NCI-H1105 treated with DMSO at 0.1 percent for 48 hours (cell line): ENCODE measurements around the gene RHBDL1.
"Not testable (repeated sequence)": the region's sequence is repeated elsewhere in the genome, so short reads cannot be mapped to it uniquely, and the experiment has no call there.

Experiments
- DNase-seq: peaks from one replicate; lab custom pipeline; 2025; lab: John Stamatoyannopoulos, UW

Gene RHBDL1

GRCh38 chr16:706189-707061 is 31.0 kb downstream of the RHBDL1 start:
- DNase-seq, result no peak

- DNase-seq, result no peak
Measured at GRCh38 chr16:707062-707538, 31.6 kb downstream of the RHBDL1 start.

- DNase-seq, result no peak
Measured at GRCh38 chr16:708019-708418, 32.5 kb downstream of the RHBDL1 start.

- DNase-seq, result no peak
Measured at GRCh38 chr16:708959-709358, 33.5 kb downstream of the RHBDL1 start.

GRCh38 chr16:709566-710499 is 34.4 kb downstream of the RHBDL1 start:
- peak; percentile 89 for DNase-seq

- DNase-seq, result no peak
Measured at GRCh38 chr16:710500-711075, 35.1 kb downstream of the RHBDL1 start.

- no peak for DNase-seq
Measured at GRCh38 chr16:711084-711483, 35.6 kb downstream of the RHBDL1 start.

GRCh38 chr16:711548-712320 is 36.3 kb downstream of the RHBDL1 start:
- peak; percentile 45 for DNase-seq

- not testable (repeated sequence) for DNase-seq
Measured at GRCh38 chr16:712740-713250, 37.3 kb downstream of the RHBDL1 start.

- no peak for DNase-seq
Measured at GRCh38 chr16:714079-714478, 38.6 kb downstream of the RHBDL1 start.

GRCh38 chr16:714558-715476 is 39.3 kb downstream of the RHBDL1 start, which contains the start of gene METRN:
METRN (plus strand) TSS chr16:715118; CDS start chr16:715290, 172 bp downstream.
- peak; percentile 41 for DNase-seq

GRCh38 chr16:715477-716199 is 40.2 kb downstream of the RHBDL1 start:
- DNase-seq, result no peak

- DNase-seq, result no peak
Measured at GRCh38 chr16:716200-716568, 40.7 kb downstream of the RHBDL1 start.

- no peak for DNase-seq
Measured at GRCh38 chr16:716768-717325, 41.4 kb downstream of the RHBDL1 start.

GRCh38 chr16:717450-718245 is 42.2 kb downstream of the RHBDL1 start:
- DNase-seq, result no peak

- DNase-seq, result no peak
Measured at GRCh38 chr16:718389-718788, 42.9 kb downstream of the RHBDL1 start.

- no peak for DNase-seq
Measured at GRCh38 chr16:718922-719321, 43.5 kb downstream of the RHBDL1 start.

GRCh38 chr16:719815-720446 is 44.5 kb downstream of the RHBDL1 start:
- no peak for DNase-seq
